Right lobe of liver (tissue), 4 donors: ENCODE data around the gene ZNF451.
"Not testable (repeated sequence)": the region's sequence is repeated elsewhere in the genome, so short reads cannot be mapped to it uniquely, and the experiment has no call there.

ENCODE experiments used
- CTCF ChIP-seq, 4 donors: fragments of 200-600 bp in 3 of 4; fragments of 450-650 bp in 1 of 4; IDR thresholded peaks; one replicate each; pipeline versions ENCODE4 v1.5.1 to v1.8.0; 2016 to 2022; ENCODE audit warnings: antibody characterized with exemption in 4 of 4, mild to moderate bottlenecking in 2 of 4
- POLR2A ChIP-seq: fragments of 450-650 bp; IDR thresholded peaks from one replicate; pipeline ENCODE4 v1.6.1; 2017; ENCODE audit warnings: antibody characterized with exemption, mild to moderate bottlenecking
- donor health status: DM: no; HTN: no; CAD: no.
- donor health status: DM: no; HTN: no; CAD: no.
- donor health status: DM: no; HTN: yes; CAD: no.

GRCh38 chr6:57091375-57091774 is 1.4 kb downstream of the ZNF451 start:
- TF ChIP-seq CTCF (IDR thresholded peaks at IDR 0.05); POLR2A: not testable (repeated sequence)
